GM11168 (cell line): ENCODE data around the gene RIMBP2.

Source experiments
- in situ Hi-C: fragments of 300-500 bp; cut with MboI; formaldehyde crosslinking; loops from one replicate; pipeline ENCODE4 v1.12.0; 2022; ENCODE audit warnings: low sequenced_read_pairs; ENCODE audit not compliant: unreplicated experiment

Gene RIMBP2

DNA sequence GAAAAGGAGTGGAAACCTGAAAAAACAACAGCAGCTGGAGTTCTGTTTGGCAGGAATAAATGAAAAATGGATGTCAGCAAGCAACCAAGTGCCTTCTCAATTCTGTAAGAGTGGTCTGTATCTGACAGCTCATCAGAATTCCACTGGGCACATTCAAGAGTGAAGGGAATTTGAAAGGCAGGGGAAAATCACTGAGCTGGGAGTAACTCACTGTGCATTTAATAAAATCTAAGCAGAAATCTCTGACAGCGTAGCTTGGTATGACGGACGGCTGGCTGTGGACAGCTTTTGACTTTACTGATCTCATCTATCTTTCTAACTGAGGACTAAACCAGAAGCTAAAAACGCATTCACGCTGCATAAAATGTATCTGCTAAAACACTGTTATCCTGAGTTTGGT lies 153.4 kb downstream of the RIMBP2 start:
- in situ Hi-C loops, result no loop called here

DNA sequence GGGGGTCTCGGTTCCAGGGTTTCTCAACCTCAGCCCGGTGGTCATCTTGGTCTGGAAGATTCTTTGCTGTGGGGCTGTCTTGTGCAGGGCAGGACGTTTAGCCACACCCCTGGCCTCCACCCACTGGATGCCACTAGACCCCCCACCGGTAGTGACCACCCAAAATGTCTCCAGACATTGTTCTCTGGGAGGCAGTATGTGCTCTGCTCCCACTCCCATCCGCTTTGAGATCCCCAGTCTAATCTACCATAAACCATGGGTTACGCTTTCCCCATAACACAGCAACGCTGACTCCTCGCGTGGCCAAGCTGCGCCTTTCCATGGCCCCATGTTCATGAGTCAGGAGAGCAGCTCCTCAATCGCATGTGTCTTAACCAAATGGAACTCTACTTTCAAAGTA lies 155.8 kb downstream of the RIMBP2 start:
- in situ Hi-C loops, result no loop called here

DNA sequence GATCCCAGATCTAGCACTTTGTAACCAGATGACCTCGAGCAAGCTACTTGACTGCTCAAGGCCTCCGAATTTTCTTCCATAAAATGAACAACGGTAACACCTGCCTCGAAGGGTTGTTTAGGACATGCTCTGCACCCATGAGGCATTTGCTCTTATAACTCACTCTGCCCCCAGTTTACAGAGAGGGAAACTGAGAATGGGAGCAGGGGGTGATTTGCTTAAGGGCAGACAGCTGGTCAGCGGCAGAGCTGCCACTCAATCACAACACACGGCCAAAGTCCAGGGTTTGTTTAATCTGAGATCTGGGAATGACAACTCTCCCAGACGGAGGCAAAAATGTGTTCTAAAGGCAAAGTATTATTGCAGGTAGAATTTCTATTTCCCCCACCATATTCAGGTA lies 156.3 kb downstream of the RIMBP2 start:
- in situ Hi-C loops, result no loop called here

DNA sequence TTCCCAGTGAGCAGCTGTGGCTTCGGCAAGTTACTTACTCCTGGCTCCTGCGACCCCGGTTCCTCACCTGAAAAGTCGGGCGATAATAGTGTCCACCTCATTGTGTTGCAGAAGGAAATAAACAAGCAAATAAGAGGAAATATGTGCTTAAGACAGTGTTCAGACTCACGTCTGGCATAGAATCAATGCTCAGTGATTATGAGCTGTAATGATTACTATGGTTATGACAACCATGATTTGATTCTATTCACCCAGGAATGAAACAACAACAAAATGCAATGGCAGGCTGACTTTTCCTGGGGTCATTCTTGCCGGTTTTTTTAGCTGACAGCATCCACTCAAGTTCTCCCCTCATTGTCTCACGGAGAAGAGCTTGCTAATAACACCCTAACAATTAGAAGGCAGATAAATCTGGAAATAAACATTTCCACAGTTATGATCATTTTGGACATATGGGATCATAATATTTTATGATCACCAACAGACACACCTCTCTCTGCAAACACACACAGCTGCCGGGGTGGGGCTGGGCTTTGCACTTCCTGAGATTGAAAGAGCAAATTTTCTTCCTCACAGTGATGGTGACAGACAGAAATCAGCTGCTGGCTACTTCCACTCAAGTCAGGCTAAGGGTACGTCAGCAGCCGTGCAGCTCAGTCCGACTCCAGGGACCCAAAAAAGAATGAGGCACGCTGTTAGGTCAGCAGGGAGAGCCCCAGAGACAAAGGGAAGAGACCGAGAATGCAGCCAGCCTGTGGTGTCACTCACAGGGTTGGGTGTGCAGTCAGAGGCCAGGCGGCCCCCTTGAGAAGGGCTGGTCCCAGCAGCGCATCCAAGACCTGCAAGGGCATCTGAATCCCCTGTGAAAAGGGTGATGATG lies 158.0 kb downstream of the RIMBP2 start:
- in situ Hi-C loops, result no loop called here

DNA sequence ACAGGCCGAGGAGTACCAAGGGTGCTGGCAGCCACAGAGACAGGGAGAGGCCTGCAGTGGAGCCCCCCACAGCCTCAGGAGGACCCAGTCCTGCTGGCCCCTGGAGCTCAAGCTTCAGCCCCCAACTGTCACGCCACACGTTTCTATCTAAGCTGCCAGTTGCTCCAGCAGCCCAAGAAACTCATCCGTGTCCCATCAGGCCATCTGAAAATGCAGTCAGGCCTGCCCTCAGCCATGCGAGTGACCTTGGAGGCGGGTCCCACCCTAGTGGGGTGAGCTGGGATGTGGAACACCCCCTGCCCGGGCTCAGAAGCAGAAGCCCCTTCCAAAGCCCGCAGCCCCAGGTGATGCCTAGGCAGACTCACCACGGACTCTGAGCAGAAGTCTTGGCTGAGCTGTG lies 158.9 kb downstream of the RIMBP2 start:
- in situ Hi-C loops, result no loop called here

DNA sequence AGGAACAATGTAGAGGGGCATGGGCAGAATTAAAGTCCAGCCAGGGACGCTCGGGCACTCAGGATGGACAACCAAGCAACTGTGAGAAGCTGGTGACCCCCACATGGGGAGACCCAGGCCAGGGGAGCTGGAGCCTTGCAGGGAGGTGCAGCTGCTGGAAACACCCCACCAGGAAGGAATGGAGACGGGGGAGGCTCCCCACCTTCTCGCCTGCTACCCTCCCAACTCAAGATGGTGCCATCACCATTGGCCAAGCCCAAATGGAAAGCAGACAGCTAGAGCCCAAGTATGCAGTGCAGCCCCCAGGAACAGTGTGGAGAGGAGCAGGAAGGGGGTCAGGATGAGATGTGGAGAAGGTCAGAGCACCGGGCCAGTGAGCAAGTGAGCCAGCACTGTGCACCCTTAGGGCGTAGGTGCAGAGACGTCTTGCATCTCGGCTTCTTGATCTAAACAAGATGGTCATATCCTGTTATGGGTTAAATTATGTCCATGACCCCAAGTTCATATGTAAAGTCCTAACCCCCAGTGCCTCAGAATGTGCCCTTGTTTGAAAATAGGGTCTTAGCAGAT lies 159.5 kb downstream of the RIMBP2 start:
- in situ Hi-C loops, result no loop called here

DNA sequence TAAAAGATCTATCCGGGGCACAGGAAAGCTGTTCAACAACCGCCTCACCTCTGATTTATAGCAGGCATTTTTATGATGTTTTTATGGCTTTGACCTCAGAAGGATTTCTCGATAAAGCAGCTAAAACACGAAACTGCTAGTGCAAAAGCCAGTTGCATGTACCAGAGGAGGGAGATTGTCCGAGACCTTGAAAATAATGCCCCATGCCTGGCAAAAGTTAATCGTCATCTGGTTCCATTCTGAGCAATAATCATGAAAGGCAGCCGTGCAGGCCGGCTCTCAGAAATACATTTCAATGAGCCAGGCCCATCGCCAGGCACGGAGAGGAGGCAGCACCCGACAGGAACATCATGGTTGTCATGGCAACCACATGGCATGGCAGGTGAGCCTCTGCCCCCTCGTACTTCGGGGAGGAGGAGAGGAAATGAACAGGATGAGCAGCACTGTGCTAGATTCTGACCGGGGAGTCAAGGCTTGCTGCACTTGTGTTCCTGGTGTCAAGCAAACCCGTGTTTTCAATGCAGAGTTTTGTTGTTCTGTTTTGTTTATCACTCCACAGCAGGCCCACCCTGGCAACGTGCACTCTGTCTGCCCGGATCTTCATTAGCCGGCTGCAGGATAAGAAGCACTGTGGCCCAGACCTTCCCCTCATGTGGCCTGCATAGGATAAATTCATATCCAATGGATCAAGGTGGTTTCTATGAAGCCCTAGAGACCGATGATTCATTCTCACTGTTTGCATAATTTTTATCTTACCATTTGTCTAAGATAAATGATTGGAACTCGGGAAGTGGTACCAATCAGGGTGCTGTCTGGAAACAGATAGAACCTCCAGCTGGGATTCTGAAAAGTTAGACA lies 160.2 kb downstream of the RIMBP2 start:
- in situ Hi-C loops, result no loop called here

DNA sequence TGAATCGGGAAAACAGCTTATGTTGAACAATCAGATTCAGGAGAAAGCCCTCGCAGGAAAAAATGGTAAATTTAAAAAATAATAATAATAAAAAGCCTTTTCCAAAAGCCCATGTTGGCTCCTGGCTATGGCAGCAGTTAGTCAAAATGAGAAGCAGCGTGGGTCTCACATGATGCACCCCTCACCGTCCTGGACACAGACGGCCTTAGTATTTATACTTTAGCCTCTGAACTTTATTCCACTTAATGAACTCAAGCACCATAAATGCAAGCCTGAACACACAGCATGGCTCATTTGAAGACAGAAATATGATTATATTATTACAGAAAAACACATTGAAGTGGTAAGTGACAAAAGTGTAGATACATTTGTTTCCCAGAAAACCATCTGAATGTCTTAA lies 160.9 kb downstream of the RIMBP2 start:
- in situ Hi-C loops, result no loop called here

DNA sequence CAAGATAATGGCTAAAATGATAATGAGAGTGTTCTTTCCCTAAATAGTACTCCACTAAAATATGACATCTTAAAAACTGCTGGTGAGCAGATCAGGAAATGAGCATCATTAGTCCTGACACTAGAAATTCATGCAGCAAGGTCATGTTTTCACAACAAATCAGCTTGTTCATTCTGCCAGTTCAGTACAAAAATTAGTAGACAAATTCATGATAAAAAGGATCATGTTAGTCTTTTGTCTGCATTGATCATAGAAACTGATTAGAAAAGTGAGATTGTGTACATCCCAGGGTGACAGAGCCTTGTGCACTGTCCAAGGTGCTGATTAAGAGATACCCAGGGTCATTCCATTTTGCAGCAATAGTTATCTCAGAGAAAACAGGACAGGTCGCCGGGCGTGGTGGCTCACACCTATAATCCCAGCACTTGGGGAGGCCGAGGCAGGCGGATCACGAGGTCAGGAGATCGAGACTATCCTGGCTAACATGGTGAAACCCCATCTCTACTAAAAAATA lies 163.6 kb downstream of the RIMBP2 start:
- in situ Hi-C loops, result no loop called here

DNA sequence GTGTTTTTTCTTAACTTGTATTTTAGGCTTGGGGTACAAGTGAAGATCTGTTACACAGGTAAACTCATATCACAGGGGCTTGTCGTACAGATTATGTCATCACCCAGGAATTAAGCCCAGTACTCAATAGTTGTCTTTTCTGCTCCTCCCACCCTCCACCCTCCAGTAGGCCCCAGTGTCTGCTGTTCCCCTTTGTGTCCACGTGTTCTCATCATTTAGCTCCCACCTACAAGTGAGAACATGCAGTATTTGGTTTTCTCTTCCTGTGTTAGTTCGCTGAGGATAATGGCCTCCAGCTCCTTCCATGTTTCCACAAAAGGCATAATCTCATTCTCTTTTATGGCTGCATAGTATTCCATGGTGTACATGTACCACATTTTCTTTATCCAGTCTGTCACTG lies 166.7 kb downstream of the RIMBP2 start:
- in situ Hi-C loops, result no loop called here

DNA sequence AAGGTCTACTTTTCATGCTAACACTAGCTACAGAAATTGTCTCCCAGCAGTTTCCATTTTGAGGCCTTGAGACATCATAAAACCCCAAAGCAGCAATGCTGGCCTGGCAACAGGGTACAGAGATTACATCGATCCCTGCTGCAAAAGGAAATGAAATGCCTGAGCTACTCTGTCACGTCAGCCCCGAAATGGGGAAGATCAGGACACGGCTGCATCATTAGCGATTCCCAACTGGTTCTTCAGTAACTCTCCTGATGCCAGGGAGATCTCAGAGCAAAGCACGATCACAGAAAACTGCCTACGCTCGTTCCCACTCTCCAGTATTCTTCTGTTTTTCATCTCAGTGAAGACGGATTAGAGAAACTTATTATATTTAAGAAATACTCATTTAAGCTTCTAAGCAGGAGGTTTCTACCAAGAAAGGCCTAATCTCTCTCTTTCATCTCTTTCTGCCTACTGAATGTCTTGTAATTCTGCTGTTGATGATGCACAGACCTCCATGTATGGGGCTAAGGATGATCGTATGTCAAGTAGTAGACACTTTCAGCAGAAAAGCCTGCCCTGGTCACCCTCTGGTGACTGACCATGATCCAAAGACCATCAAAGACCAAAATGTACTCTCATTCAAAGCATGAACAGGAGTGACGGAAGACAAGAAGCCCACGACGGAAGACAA lies 168.5 kb downstream of the RIMBP2 start:
- in situ Hi-C loops, result no loop called here

DNA sequence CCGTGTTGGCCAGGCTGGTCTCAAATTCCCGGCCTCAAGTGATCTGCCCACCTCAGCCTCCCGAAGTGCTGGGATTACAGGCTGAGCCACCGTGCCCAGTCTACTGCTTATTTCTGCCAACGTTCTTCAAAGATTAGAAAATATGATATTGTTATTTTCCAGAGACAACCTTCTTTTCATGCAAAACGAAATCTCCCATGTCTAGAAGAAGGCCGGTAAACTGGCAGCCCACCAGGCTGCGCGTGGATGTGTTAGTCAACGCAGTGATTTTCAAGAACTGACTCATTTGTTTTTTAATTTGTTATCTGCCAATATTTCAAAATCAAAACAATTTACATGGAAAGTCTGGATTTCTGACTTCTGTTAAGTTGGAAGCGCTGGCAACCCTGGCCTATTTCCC lies 169.6 kb downstream of the RIMBP2 start:
- in situ Hi-C loops, result no loop called here

DNA sequence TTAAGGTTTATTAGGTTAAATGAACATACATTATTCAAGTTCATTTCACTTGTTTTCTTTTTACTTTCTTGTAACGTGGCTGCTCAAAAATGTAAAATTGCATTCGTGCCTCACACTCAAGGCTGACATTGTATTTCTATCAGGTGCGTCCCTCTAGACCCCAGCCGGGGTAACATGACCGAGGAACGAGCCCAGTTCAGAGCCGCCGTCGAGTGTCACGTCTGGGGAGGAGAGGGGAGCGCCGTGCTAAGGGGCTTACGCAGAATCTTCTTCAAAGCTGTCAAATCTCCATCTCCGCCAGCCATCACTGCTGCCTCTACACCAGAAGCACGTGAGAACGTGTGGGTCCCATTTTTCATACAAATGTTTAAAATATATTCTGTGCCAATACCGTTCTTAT lies 170.6 kb downstream of the RIMBP2 start:
- in situ Hi-C loops, result no loop called here

DNA sequence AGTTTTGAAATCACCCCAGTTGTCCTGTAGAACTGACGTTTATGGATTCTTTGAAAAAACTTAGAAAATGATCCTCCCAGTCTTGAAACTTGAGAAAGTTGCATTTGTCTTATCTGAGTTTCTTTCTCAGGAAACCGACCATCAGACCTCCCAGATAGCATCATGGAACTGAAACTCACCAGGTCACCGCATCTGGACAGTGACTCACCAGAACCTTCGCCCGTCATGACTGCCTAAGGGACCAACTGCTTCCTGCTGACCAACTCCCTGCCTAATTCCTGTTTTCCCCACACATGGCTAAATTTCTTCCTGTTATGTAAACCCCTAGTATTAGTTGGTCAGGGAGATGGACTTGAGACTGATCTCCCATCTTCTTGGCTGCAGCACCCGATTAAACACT lies 175.7 kb downstream of the RIMBP2 start:
- in situ Hi-C loops, result no loop called here

DNA sequence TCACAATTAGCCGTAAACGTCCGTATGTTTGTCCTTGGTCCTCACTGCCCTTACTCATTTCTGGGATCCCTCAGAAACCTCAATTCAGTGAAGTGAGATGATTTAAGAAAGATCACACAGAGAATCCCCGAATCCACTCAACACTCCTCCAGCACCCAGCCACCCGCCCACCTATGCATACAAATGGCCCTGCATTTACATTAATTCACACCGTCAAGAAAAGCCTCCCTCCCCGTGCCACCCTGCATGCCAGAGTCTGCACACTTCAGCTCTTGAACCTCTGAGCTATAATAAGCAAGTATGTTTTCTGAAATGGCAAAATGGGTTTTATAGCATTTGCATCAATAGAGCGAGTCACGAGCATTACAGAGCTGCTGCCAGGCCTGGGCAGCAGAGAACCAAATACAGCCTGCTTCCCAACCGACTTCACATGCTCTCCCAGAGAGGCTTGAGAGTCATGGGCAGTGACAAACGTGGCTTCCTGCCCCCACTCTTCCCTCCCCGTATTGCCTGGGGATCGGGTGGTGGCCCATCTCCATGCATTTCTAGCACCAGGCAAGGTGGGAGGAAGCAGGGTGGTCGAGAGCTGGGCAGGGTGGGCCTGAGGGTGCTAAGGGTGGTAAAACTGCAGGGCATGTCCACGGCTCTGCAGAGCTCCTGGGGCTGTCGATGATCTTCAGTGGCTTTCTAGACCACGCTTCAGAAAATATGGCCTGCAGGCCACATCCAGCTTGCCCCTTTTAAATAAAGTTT lies 177.6 kb downstream of the RIMBP2 start:
- in situ Hi-C loops, result no loop called here

DNA sequence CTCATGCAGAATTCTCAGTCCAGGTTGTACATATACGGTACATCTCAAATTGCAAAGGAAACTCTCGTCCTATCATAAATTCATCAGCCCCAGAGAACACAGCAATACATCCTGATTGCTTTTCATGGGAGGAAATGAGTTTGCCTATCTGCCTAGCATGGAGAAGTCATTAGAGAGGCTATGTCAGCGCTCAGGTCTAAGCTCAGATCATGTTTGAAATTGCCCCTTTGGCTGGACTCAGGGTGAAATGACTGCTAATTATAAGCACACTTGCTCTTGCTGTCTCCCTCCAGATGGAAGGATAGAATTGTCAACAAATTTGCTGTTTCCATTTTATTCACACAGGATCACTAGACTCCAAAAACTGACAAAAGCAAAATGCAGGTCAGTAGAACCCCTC lies 178.4 kb downstream of the RIMBP2 start:
- in situ Hi-C loops, result no loop called here

DNA sequence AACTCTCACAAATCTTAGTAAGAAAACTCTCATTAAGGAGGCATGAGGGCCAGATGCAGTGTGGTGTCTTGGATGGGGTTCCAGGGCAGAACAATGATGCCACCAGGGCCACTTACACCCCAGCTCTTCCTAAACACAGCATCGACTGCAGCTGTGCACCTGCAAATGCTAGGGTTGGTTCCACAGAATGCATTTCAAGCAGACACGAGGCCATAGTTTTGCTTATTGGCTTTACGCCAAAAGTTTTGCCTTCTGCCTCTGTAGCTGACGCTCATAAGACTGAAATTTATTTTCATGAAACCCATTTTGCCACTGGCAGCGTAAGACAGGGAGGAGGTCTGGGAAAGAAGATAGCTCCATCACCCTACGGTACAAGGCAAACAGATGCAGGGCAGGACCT lies 179.0 kb downstream of the RIMBP2 start:
- in situ Hi-C loops, result no loop called here

DNA sequence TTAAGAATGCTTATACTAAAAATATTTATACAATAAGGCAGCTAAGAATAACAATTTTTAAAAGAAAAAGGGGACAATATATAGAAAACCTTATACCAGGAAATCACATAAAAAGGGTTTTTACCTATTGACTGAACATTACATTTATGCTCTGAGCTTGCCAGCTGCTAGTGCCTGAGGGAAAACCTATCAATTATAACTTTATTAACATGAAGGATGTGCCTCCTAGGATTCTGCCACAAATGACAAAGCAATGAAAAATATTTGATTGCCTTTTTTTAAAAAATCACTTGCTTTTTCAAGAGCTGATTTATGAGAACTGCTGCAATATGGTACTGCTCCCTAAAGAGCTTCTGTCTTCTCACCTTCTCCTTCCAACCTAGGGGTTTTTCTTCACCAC lies 185.7 kb downstream of the RIMBP2 start:
- in situ Hi-C loops, result no loop called here

DNA sequence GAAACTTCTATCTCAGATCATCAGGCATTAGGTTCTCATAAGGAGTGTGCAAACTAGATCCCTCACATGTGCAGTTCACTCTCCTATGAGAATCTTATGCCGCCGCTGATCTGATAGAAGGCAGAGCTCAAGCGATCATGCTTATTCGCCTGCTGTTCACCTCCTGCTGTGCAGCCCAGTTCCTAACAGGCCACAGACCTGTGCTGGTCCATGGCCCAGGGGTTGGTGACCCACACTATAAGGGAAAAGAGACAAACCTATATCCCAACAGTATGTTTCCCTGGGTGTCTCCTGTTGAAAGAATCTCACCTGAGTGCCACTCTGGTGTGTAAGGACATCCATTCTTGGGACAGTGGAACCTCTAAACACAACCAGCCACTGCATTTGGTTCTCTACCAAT lies 186.3 kb downstream of the RIMBP2 start:
- in situ Hi-C loops, result no loop called here

DNA sequence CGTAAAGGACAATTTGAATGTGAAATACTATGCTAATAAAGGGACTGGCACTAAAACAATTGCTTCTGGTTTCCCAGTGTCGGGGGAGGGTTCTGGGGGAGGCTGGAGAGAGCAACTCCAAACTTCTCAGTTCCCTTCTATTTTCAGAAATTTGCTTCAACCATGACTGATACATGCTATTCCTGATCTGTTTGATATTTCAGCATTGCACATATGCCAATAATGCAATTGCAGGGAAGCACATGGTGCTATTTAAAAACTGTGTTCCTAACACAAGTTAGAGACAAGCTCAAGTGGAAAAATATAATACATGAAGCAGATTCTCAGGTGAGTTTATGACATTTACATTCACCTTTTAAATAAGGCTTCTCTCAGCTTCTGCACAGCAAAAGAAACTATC lies 188.9 kb downstream of the RIMBP2 start:
- in situ Hi-C loops, result no loop called here
